IMR-90 (cell line): ENCODE results near the gene HAS3. TPM values are rescaled to one million over a fixed set of nuclear protein-coding genes. Genes with fewer than 3 reads are reported as not detected.

Source experiments
- ATAC-seq: fragments of 200-7000 bp; cut with Tn5 transposase; 2 replicates; pipeline ENCODE4 v1.9.1; 2020; ENCODE audit warnings: low read depth, mild to moderate bottlenecking, moderate library complexity
- BruUV-seq: library from RNA; stranded (reverse); fragments of 400-500 nt; replicated peaks from 2 replicates; lab custom pipeline; 2021; lab: Mats Ljungman, UMichigan
- CTCF ChIA-PET: fragments of 300-600 bp; formaldehyde crosslinking; extraction: SDS; loops from one replicate; lab custom pipeline; 2021; ENCODE audit warnings: antibody characterized with exemption; lab: Yijun Ruan, JAX
- POLR2A ChIA-PET: fragments of 300-600 bp; sonication (Branson Sonifier 250); formaldehyde crosslinking; loops from one replicate; lab custom pipeline; 2022; ENCODE audit warnings: antibody characterized with exemption; ENCODE audit not compliant: unreplicated experiment; lab: Charles Lee
- DNase-seq: peaks from one replicate; pipeline ENCODE4 v3.0.0; 2013
- H2AFZ ChIP-seq: replicated peaks from 2 replicates; pipeline ENCODE3; 2013; ENCODE audit warnings: low read length, mild to moderate bottlenecking; ENCODE audit not compliant: poor library complexity
- H2AK5ac ChIP-seq: 2 replicates; pipeline ENCODE4 v1.6.1; 2013; ENCODE audit warnings: low read depth, low read length, inconsistent platforms
- H2AK9ac ChIP-seq: replicated peaks from 2 replicates; pipeline ENCODE3; 2013; ENCODE audit warnings: mild to moderate bottlenecking, low read depth, low read length, moderate library complexity; ENCODE audit not compliant: poor library complexity
- H2BK120ac ChIP-seq: 2 replicates; pipeline ENCODE4 v1.6.1; 2013; ENCODE audit warnings: low read depth, low read length, inconsistent platforms
- H2BK15ac ChIP-seq: 3 replicates; pipeline ENCODE4 v1.6.1; 2013; ENCODE audit warnings: low read depth, low read length, inconsistent platforms
- H2BK20ac ChIP-seq: 2 replicates; pipeline ENCODE4 v1.6.1; 2013; ENCODE audit warnings: low read depth, mild to moderate bottlenecking, inconsistent platforms, low read length, moderate library complexity
- H2BK5ac ChIP-seq: 2 replicates; pipeline ENCODE4 v1.6.1; 2013; ENCODE audit warnings: mild to moderate bottlenecking, low read depth, low read length, inconsistent platforms; ENCODE audit not compliant: poor library complexity, severe bottlenecking
- H3K14ac ChIP-seq: replicated peaks from 2 replicates; pipeline ENCODE4 v1.6.1; 2013; ENCODE audit warnings: low read depth, low read length, inconsistent platforms
- H3K18ac ChIP-seq: 2 replicates; pipeline ENCODE4 v1.6.1; 2013; ENCODE audit warnings: low read depth, low read length, control low read depth
- H3K23ac ChIP-seq: 2 replicates; pipeline ENCODE4 v1.6.1; 2013; ENCODE audit warnings: low read depth, low read length, inconsistent platforms
- H3K27ac ChIP-seq: 2 replicates; pipeline ENCODE4 v1.5.1; 2013; ENCODE audit warnings: mild to moderate bottlenecking, control low read depth, low read length; ENCODE audit not compliant: insufficient read depth
- H3K27me3 ChIP-seq: 2 replicates; pipeline ENCODE4 v1.6.1; 2013; ENCODE audit warnings: low read length; ENCODE audit not compliant: control insufficient read depth, insufficient read depth
- H3K36me3 ChIP-seq: 2 replicates; pipeline ENCODE4 v1.6.1; 2013; ENCODE audit warnings: low read length, mixed read lengths; ENCODE audit not compliant: control insufficient read depth, insufficient read depth
- H3K4ac ChIP-seq: 2 replicates; pipeline ENCODE4 v1.6.1; 2013; ENCODE audit warnings: low read depth, low read length, inconsistent platforms
- H3K4me1 ChIP-seq: 2 replicates; pipeline ENCODE4 v1.6.1; 2013; ENCODE audit warnings: low read length, mixed read lengths; ENCODE audit not compliant: control insufficient read depth, insufficient read depth
- H3K4me2 ChIP-seq: 2 replicates; pipeline ENCODE4 v1.6.1; 2013; ENCODE audit warnings: low read depth, mild to moderate bottlenecking, control low read depth, low read length, moderate library complexity
- H3K4me3 ChIP-seq: 2 replicates; pipeline ENCODE4 v1.5.1; 2013; ENCODE audit warnings: low read depth, mild to moderate bottlenecking, control low read depth, low read length, moderate library complexity; ENCODE audit not compliant: insufficient read depth
- H3K56ac ChIP-seq: 2 replicates; pipeline ENCODE4 v1.6.1; 2013; ENCODE audit warnings: low read length, inconsistent platforms; ENCODE audit not compliant: insufficient read depth; ENCODE audit errors: extremely low read depth
- H3K79me1 ChIP-seq, 2 experiments: 2 replicates each; pipeline ENCODE4 v1.6.1; 2013; ENCODE audit warnings: low read length in 2 of 2, inconsistent platforms in 1 of 2, low read depth in 1 of 2
- H3K9ac ChIP-seq: 2 replicates; pipeline ENCODE4 v1.6.1; 2013; ENCODE audit warnings: low read depth, low read length, control low read depth
- H3K9me1 ChIP-seq: 2 replicates; pipeline ENCODE4 v1.6.1; 2013; ENCODE audit warnings: low read length, inconsistent platforms; ENCODE audit not compliant: insufficient read depth
- H3K9me3 ChIP-seq: 2 replicates; pipeline ENCODE4 v1.6.1; 2013; ENCODE audit warnings: low read length; ENCODE audit not compliant: control insufficient read depth, insufficient read depth
- H4K20me1 ChIP-seq: 2 replicates; pipeline ENCODE4 v1.6.1; 2013; ENCODE audit warnings: low read length, inconsistent platforms; ENCODE audit not compliant: insufficient read depth
- H4K5ac ChIP-seq: 2 replicates; pipeline ENCODE4 v1.6.1; 2013; ENCODE audit warnings: mild to moderate bottlenecking, low read depth, low read length, control low read depth
- H4K8ac ChIP-seq, 2 experiments: 2 replicates each; pipeline ENCODE4 v1.6.1; 2013; ENCODE audit warnings: low read depth in 2 of 2, low read length in 2 of 2, control low read depth in 1 of 2, inconsistent platforms in 1 of 2
- H4K91ac ChIP-seq: 2 replicates; pipeline ENCODE4 v1.6.1; 2013; ENCODE audit warnings: low read depth, low read length, inconsistent platforms; ENCODE audit not compliant: insufficient read depth
- BHLHE40 ChIP-seq: fragments of 150-350 bp; IDR thresholded peaks from 2 replicates; pipeline ENCODE4 v1.6.1; 2016; ENCODE audit warnings: mild to moderate bottlenecking, low read depth, low read length
- CHD1 ChIP-seq: IDR thresholded peaks from 2 replicates; pipeline ENCODE4 v1.6.1; 2012; ENCODE audit warnings: low read depth, low read length, improper control_type of control experiment
- CTCF ChIP-seq: conservative IDR thresholded peaks from 2 replicates; pipeline ENCODE4 v1.5.1; 2012; ENCODE audit warnings: mild to moderate bottlenecking, low read depth, low read length, improper control_type of control experiment
- FOS ChIP-seq: fragments of 150-350 bp; IDR thresholded peaks from 2 replicates; pipeline ENCODE4 v1.6.1; 2016; ENCODE audit warnings: low read depth, low read length
- MAZ ChIP-seq: IDR thresholded peaks from 2 replicates; pipeline ENCODE4 v1.6.1; 2012; ENCODE audit warnings: low read depth, mild to moderate bottlenecking, low read length, improper control_type of control experiment, moderate library complexity, borderline replicate concordance
- MXI1 ChIP-seq: IDR thresholded peaks from 2 replicates; pipeline ENCODE4 v1.6.1; 2012; ENCODE audit warnings: low read depth, mild to moderate bottlenecking, low read length, moderate library complexity, borderline replicate concordance
- POLR2A ChIP-seq: IDR thresholded peaks from 2 replicates; pipeline ENCODE4 v1.6.1; 2012; ENCODE audit warnings: mild to moderate bottlenecking, low read depth, low read length
- USF2 ChIP-seq: fragments of 150-350 bp; IDR thresholded peaks from 2 replicates; pipeline ENCODE4 v1.6.1; 2017; ENCODE audit warnings: mild to moderate bottlenecking, antibody characterized with exemption, low read length, low read depth
- WGBS, 2 experiments: methylation state at CpG; one replicate each; pipeline versions ENCODE4 v1.1.5 to v1.1.7; 2013; ENCODE audit warnings: missing lambda C conversion rate in 2 of 2; ENCODE audit not compliant: insufficient read length in 1 of 2; ENCODE audit errors: extremely low coverage in 2 of 2; 5-methylcytosine and 5-hydroxymethylcytosine counted together
- dilution Hi-C: fragments of 300-500 bp; cut with HindIII; formaldehyde crosslinking; loops from one replicate; pipeline ENCODE4 v1.14.3; 2018; ENCODE audit warnings: low sequenced_read_pairs; ENCODE audit not compliant: unreplicated experiment
- in situ Hi-C: fragments of 300-500 bp; cut with MboI; formaldehyde crosslinking; loops from 3 replicates; pipeline ENCODE4 v1.14.3; 2019; ENCODE audit warnings: low sequenced_read_pairs, inconsistent platforms, mixed read lengths
- intact Hi-C: fragments of 100-400 bp; cut with micrococcal nuclease; formaldehyde crosslinking; loops from 2 replicates; pipeline ENCODE4 v1.10.0; 2022
- polyA plus RNA-seq, 3 experiments: library from polyadenylated mRNA; depleted of rRNA; stranded (reverse); fragments of >200 nt; gene quantifications; 2 replicates each; pipeline ENCODE4 v1.2.3, GENCODE V29; 2012; ENCODE audit warnings: low replicate concordance in 1 of 3
- total RNA-seq: library from RNA; depleted of rRNA; stranded (reverse); fragments of >200 nt; gene quantifications from 2 replicates; pipeline ENCODE4 v1.2.3, GENCODE V29; 2012

HAS3 gene
- total and polyA plus RNA-seq, 2 of the 4 experiments (the other 2 are of a cell fraction), result 0.36 to 0.97 TPM

GRCh38 chr16:69132424-69133252 lies 27.2 kb downstream of the HAS3 start, which contains the start of the genes CHTF8 and UTP4:
TSS of gene CHTF8 (minus strand) at chr16:69132588. CDS start at chr16:69121458, 11,130 bp downstream.
TSS of gene UTP4 (plus strand) at chr16:69132649. CDS start at chr16:69133460, 811 bp downstream.
- no TSS peak for BruUV-seq
- intact Hi-C loops, result loop anchor here (5.0 kb wide), 1 partner anchor 140 kb away; no protein-coding TSS in a partner anchor
- peak within 1 kb of the TSS; percentile 98 for H3K56ac ChIP-seq

More at GRCh38 chr16:69132424-69133252, 27.2 kb downstream of the HAS3 start, which contains the start of the genes CHTF8 and UTP4:
- Histone ChIP-seq H3K23ac (peak within 1 kb of the TSS; percentile 99), H3K4me2 (peak within 1 kb of the TSS; percentile 93), H2BK15ac (no peak within 1 kb of the TSS; the same call in 2 of the 3 replicates), H3K18ac (peak within 1 kb of the TSS; percentile 59), H3K4ac (peak within 1 kb of the TSS; percentile 99), H3K79me1 (peaks cover 17 to 56% of the 10 kb centered on the region in 2 experiments), H3K27ac (peak within 1 kb of the TSS; percentile 95), H3K27me3 (no peaks in the 10 kb centered on the region), H3K9me1 (no peaks in the 10 kb centered on the region; the same call in 1 of the 2 replicates), H3K9me3 (no peaks in the 10 kb centered on the region), H2BK20ac (no peak within 1 kb of the TSS; the same call in 1 of the 2 replicates), H2AK5ac (peak within 1 kb of the TSS; percentile 90), H2AK9ac (peak within 1 kb of the TSS; percentile 100), H4K8ac (peak within 1 kb of the TSS; percentile 93 to 95), H3K4me1 (no peaks in the 10 kb centered on the region), H2AFZ (peak within 1 kb of the TSS; percentile 94), H3K14ac (peak within 1 kb of the TSS; percentile 98), H3K4me3 (peak within 1 kb of the TSS; percentile 91), H3K9ac (peak within 1 kb of the TSS; percentile 98), H3K36me3 (peaks cover 8% of the 10 kb centered on the region), H4K20me1 (peaks cover 23% of the 10 kb centered on the region; the same call in 1 of the 2 replicates), H4K91ac (peak within 1 kb of the TSS; percentile 97), H4K5ac (peak within 1 kb of the TSS; percentile 93), H2BK5ac (peak within 1 kb of the TSS; percentile 97), H2BK120ac (peak within 1 kb of the TSS; percentile 70)
- peak; percentile 76 for DNase-seq
- dilution Hi-C loops (no loop called here), in situ Hi-C loops (no loop called here)
- TF ChIP-seq CTCF (no peak), MAZ (no peak), MXI1 (peak; percentile 100), FOS (0 out of 2 replicates have a peak, but pooled peaks have one; percentile 4), CHD1 (no peak), USF2 (peak; percentile 82), BHLHE40 (peak; percentile 50), POLR2A (peak; percentile 94)
- ATAC-seq, result peak; percentile 85
- WGBS, 2 experiments, result 0% methylated on average over 15 of the region's 78 CpGs; no CpG with 5 or more reads in 1 of the 2 experiments
- CTCF ChIA-PET, result no interaction called here
- POLR2A ChIA-PET, result interaction anchor here (0.6 to 0.9 kb wide), 4 partner anchors 12 to 114 kb away, joined by 3 to 5 read pairs (median 5); no protein-coding TSS in a partner anchor
